ENCODE measurements around the gene ABI3.
A peak's percentile ranks its signal among the peaks of the same experiment; 100 is the strongest.

ABI3 gene

GRCh38 chr17:49224198-49224996, 13.9 kb downstream of the ABI3 start:
- no peak for DNase-seq (ENCODE audit: low read depth)
- TF ChIP-seq CTCF (IDR thresholded peaks at IDR 0.05; ENCODE audit: low read depth, low read length, missing control alignments): no peak
- in situ Hi-C loops (cut with HindIII; ENCODE audit: low sequenced_read_pairs): no loop called here
- H3K4me3 ChIP-seq (ENCODE audit: low read depth, low read length): no peak overlapping the region

GRCh38 chr17:49224997-49225337, 14.5 kb downstream of the ABI3 start:
- no peak overlapping the region for H3K4me3 ChIP-seq (ENCODE audit: low read depth, low read length)
- TF ChIP-seq CTCF (IDR thresholded peaks at IDR 0.05; ENCODE audit: low read depth, low read length, missing control alignments): no peak
- DNase-seq (ENCODE audit: low read depth): no peak
- in situ Hi-C loops (cut with HindIII; ENCODE audit: low sequenced_read_pairs): loop anchor here (5.0 kb wide), 1 partner anchor 62 kb away; no protein-coding TSS in a partner anchor

DNA sequence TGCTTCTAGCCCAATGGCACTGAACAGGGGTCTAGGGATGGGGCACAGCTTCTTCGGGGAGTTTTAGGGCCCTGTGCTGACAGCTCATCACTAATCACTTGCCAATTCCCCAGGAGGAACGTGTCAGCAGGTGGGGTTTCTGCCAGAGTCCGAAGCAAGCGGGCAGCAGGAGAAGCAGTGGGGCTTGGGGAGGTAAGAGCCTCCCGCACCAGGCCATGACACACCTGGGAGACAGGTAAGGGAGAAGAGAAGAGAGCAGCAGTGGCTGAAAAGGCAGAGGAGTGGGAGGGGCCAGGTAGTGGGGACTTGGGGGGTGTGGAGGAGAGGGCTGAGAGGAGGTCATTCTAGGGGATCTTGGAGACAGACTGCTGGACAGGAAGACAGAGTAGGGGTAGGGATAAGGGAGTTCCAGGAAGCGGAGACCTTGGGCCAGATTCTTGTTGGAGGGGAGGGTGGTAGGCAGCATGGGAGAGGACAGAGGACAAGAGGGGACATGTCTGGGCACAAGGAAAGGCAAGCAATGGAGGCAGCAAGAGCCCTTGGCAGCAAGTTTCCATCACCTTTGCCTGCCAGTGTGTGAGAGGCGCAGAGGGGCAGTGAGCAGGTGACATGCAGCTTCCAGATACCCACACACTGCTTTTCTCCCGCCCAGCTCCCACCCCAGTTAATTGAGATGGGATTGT, 15.2 kb downstream of the ABI3 start:
- H3K4me3 ChIP-seq (ENCODE audit: low read depth, low read length): no peak overlapping the region
- no peak for TF ChIP-seq CTCF (IDR thresholded peaks at IDR 0.05; ENCODE audit: low read depth, low read length, missing control alignments)
- in situ Hi-C loops (cut with HindIII; ENCODE audit: low sequenced_read_pairs): loop anchor here (5.0 kb wide), 1 partner anchor 62 kb away; no protein-coding TSS in a partner anchor
- DNase-seq (ENCODE audit: low read depth): no peak

DNA sequence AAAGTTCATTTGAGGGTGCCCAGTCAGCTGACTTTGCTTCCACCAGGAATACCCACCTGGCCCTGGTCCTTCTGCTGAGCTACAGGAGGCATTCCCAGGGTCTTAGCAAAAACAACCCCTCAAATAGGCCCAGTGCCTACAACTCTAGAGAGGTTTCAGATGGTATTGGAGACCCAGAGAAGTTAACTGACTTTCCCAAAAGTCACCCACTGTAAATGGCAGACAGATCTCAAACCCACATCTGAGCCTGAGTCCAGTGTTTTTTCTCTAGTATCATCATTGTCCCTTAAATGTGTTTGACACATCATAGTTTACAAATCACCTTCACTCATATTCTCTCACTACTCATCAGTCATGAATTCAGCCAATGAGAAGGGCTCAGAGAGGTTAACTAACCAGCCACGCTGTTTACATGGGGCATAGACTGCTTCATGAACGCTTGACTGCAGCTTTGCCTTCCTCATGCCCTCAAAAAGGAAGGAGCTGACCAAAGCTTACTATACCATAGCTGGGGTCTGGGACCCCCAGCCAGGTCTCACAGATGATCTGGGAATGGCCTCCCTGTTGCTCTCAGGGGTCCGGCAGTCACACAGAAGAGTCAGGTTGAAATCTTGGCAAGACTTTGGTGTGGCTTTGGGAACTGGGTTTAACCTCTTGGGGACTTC, 16.4 kb downstream of the ABI3 start:
- no peak for TF ChIP-seq CTCF (IDR thresholded peaks at IDR 0.05; ENCODE audit: low read depth, low read length, missing control alignments)
- in situ Hi-C loops (cut with HindIII; ENCODE audit: low sequenced_read_pairs): loop anchor here (5.0 kb wide), 1 partner anchor 60 kb away; no protein-coding TSS in a partner anchor
- no peak for DNase-seq (ENCODE audit: low read depth)
- no peak overlapping the region for H3K4me3 ChIP-seq (ENCODE audit: low read depth, low read length)

DNA sequence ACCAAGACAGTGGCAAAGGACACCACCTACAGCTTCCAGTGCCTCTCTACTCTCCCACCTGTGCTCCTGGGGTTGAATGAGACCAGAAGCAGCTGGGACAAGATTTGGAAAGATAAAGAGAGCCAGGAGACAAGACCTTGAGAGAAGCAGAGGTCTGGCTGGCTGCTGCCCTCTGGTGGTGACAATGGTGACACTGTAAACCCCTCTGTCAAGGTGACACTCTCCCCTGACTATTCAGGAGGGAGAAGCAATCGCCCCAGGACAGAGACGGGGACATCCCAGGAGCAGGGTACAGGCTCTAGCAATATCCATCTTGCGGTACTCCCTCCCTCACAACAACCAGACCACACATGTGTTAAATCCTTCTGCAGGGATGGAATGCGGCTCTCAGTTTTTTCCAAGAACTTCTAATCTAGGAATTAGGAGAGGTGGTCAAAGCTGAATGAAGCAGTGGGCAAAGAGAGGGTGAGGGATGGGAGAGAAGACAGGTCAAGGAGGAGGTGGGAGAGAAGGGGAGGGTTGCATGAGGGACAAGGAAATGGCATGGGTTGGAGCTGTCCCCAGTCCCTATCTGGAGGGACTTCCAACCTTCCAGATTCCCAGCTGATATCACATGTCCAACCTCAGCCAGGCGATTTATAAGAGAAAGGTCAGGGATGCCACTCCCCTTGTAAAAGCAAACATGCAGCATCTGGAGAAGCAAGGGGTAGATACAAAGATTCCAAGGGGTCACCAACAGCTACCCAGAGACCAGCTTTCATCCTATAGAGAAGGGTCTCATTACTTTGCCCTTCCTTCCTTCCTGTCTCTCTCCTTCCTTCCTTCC, 17.1 kb downstream of the ABI3 start:
- DNase-seq (ENCODE audit: low read depth): peak; percentile 22

More for the DNA sequence above, 17.1 kb downstream of the ABI3 start:
- H3K4me3 ChIP-seq (ENCODE audit: low read depth, low read length): no peak overlapping the region
- in situ Hi-C loops (cut with HindIII; ENCODE audit: low sequenced_read_pairs): loop anchor here (5.0 kb wide), 1 partner anchor 60 kb away; no protein-coding TSS in a partner anchor
- peak; percentile 87 for TF ChIP-seq CTCF (IDR thresholded peaks at IDR 0.05; ENCODE audit: low read depth, low read length, missing control alignments)
